DND-41 (cell line): ENCODE results near the gene CEP126.

Experiments used
- EZH2 ChIP-seq: IDR thresholded peaks from 3 replicates; pipeline ENCODE4 v1.6.1; 2012; ENCODE audit warnings: borderline replicate concordance, low read depth, mild to moderate bottlenecking, moderate library complexity, low read length, inconsistent platforms; ENCODE audit not compliant: severe bottlenecking
- TF ChIP-seq, protein P1 (sequence below): IDR thresholded peaks from 2 replicates; pipeline ENCODE4 v1.5.1; 2012; ENCODE audit warnings: borderline replicate concordance, low read length, moderate library complexity, mild to moderate bottlenecking; ENCODE audit not compliant: poor library complexity, severe bottlenecking; ENCODE audit errors: extremely low read depth

DNA sequence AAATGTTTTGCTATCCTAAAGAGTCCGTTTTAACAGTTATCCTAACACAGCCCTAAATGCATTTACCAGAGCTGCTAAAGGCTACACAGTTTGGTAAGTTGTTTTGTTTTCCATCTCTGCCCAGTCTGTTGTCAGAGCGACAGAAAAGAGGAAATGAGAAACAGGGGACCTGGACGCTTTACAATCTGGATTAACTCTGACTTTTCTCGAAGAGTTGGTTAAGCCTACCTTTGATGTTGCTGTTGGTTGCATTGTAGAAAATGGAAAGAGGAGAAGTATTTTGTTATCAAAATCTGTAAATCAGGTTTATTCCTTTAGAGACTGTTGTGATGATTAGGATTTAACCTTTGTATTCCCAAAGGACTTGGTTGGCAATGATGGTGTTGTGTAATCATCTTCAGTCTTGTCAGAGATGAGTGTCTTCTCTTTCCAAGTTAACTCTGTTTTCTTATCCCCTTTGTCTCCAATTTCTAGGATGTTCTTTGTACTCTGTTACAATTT is 1.0 kb downstream of the CEP126 start:
- TF ChIP-seq EZH2 = no peak
- TF ChIP-seq, protein P1, sequence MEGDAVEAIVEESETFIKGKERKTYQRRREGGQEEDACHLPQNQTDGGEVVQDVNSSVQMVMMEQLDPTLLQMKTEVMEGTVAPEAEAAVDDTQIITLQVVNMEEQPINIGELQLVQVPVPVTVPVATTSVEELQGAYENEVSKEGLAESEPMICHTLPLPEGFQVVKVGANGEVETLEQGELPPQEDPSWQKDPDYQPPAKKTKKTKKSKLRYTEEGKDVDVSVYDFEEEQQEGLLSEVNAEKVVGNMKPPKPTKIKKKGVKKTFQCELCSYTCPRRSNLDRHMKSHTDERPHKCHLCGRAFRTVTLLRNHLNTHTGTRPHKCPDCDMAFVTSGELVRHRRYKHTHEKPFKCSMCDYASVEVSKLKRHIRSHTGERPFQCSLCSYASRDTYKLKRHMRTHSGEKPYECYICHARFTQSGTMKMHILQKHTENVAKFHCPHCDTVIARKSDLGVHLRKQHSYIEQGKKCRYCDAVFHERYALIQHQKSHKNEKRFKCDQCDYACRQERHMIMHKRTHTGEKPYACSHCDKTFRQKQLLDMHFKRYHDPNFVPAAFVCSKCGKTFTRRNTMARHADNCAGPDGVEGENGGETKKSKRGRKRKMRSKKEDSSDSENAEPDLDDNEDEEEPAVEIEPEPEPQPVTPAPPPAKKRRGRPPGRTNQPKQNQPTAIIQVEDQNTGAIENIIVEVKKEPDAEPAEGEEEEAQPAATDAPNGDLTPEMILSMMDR = no peak
